Stimulated activated CD4-positive, alpha-beta T cell treated with anti-CD3 and anti-CD28 coated beads, Interleukin-1b, Interleukin-23, amount 100 ng/mL, for 4 hours (primary cell): ENCODE results near the gene C16orf95.

Experiments used
- DNase-seq, 2 donors: peaks; one replicate each; pipeline ENCODE4 v3.0.0-alpha.2; 2020; ENCODE audit warnings: low read depth in 2 of 2

The C16orf95 gene

DNA sequence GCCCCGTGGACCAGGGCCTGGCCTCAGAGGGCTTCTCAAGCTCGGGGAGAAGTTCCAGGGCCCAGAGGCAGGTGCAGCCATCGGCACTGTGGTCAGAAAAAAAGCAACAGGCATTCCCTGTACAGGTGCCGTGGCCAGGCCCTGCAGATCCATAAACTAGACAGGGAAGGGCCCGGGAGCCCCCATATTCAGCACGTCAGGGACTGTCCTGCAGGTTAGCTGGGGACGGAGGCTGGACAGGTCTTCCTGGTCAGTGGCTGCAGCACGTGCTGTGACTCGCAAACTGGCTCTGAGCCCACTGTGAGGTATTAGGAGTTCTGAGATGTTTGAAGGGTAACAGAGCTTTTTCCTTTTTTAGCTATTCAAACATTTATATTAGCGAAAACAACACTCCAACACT lies 15.0 kb upstream of the C16orf95 start:
- no peak for DNase-seq

DNA sequence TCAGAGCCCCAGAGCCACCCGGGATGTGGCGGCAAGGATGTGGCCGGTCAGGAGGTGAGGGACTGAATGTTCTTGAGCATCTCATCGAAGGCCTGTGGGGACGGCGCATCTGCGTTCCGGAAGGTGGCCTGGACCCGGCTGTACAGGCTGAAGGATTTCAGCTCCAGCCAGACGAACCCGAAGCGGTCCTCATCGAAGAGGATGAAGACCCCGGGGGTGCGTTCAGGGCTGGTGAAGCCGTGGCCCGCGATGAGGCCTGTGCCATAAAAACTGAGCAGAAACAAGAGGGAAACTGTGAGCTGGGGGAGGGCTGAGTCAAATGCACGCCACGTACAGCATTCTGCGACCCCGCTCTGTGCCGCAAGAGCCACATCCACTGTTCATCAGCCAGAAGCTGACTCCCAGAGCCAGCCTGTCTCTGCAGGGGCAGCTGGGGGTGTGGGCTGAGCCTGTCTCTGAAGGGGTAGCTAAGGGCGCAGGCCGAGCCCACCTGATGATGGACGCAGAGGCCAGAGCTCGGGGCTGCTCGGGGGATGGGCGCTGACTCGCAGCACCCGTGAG lies 14.1 kb upstream of the C16orf95 start:
- DNase-seq, result no peak

DNA sequence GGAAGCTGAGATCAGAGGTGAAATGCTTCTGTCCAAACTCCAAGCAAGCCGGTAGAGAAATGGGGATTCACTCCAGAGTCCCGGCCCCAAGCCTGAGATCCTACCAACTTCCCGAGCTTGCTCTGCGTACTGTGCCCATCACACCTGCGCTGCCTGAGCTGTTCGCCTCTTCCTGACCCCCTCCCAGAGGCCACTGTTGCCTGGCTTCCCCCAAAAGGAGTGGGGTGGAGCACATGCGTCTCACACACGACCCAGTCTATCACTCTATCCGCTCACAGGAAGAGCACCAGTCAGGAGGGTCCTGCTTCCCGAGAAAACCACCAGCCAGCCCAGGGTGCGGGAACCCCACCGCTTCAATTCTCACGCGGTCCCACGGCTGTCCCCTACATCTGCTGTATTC lies 13.5 kb upstream of the C16orf95 start:
- DNase-seq, result no peak

DNA sequence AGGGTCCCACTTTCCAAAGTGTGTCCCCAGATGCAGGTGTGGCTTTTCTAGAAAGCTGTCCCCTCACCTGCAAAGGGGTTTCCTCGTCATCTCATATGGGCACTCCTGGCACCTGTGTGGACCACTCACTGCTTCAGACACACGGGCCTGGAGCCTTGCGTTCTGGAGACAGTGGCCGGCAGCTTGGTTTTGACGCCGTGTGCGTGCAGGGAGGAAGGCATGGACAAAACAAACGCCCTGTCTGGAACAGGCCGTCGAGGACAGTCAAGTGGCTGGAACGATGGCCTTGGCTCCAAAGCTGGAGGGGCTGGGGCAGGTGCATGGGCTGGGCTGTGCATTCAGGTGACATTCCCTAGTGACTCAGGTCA lies 13.0 kb upstream of the C16orf95 start:
- DNase-seq, result no peak

DNA sequence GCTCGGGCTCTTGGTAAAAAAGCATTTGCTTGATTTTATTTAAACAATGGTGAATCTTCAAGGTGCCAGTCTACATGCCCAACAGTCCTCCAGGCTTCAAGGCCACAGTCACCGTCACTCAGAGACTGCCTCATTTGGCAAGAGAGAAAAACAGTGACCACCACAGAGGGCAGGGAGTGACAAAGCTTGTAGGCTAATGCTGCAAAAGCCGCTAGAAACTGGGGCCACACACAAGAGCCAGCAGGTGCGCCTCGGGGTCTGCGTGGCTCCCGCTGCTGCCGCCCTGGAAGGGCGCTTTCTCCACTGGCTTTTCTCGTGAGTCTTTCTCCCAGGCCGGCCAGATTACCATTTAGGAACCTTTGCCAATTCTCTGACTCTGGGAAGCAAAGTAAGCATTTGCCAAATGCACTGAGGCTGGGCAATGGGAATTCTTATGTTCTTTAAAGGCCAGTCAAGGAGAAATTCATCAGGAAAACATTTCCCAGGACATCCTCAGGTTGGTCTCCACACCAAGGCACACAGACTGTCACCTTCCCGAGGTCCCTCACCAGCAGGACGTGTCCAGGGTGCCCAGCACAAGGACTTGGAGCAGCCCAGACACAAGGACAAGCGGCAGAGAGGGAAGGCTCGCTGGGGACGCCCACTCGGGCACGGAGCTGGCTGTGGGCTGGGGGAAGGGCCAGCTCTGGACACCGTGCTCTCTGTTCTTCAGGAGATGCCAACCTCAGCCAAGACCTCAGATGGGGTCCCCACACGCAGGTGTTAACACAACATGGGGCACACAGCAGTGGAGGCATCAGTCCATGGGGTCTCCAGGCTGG lies 12.5 kb upstream of the C16orf95 start:
- DNase-seq, result no peak

DNA sequence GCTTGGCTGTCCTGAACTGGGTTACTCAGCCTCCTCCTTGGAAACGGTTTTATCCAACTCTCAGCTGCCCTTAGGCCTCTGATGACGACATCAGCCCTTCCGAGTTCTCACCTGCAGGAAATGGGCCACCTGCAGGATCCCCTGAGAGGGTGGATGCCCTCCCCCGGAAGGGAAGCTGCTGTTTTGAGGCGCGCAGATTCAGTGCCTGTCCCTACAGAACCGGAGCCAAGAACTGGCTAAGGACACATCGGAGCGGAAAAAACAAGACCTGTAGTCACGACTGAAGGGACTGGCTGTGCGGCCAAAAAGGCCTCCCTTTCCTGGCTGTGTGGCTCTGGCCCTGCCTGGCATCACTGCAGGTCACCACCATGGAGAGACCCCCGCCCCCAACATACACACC lies 11.7 kb upstream of the C16orf95 start:
- DNase-seq, result no peak

DNA sequence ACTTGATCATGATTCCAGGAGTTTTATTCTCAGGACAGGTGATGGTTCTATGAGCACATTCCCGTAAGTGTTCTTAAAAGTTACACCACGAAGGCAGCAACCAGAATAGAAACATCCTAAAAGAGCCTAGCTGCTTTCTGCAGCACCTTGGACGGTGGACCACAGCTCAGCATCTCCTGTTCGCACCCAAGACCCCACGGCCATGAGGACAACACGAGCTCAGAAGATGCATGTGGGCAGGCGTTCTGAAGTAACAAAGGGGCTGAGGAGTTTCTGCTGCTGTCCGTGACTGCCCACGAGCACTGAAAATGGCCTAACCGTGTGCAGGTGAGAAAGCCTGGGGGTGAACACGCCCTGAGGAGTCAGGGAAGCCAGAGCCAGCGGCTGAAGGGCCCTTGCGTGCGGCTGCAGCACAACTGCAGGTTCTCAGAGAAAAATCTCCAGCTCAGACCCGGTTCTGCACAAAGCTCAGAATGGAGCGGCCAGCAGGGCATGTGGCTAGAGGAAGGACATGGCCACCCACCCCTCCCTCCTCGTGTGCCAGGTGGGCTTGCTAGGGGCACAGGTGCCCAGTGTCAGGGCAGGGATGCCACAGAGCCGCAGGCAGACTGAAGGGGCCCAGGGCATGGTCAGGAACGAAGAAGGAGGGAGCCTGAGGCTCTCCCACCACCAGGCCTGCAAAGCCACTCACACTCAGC lies 10.8 kb upstream of the C16orf95 start:
- no peak for DNase-seq

DNA sequence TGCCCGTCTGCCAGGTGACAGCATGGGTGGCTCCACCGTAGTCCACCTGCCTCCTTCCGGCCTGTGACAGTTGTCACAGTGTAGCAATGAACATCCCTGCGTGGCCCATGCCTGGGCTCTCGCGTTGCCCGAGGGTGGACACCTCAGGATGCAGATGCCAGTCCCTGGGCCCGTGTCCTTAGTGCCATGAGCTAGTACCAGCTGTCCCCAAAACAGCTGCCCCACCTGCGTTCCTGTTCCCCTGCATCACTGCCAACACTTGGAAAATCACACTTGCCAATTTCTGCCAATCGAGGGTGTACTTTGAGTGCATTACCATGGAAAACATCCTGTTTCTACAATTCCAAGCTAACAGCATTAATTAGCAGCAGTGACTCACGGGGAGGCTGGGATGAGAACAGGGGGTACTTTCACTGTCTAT lies 9.0 kb upstream of the C16orf95 start:
- DNase-seq, result no peak

DNA sequence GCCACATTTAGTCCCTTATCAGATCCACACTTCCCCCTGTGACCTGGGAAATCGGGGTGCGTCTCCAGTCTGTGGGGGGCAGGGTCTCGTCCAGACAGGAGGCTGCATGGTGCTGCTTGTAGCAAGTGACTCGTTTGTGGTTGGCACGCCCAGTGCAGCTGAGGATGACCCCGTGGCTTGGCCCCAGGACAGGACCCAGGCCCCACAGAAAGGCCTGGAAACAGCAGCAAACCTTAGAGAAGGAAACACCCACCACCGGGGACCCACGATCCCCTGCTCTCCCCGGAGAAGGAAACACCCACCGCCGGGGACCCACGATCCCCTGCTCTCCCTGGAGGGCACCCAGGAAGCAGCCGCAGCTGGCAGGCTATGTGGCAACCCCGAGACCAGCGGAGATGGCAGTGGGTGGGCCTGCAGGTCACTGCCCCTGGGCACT lies 8.2 kb upstream of the C16orf95 start:
- no peak for DNase-seq

DNA sequence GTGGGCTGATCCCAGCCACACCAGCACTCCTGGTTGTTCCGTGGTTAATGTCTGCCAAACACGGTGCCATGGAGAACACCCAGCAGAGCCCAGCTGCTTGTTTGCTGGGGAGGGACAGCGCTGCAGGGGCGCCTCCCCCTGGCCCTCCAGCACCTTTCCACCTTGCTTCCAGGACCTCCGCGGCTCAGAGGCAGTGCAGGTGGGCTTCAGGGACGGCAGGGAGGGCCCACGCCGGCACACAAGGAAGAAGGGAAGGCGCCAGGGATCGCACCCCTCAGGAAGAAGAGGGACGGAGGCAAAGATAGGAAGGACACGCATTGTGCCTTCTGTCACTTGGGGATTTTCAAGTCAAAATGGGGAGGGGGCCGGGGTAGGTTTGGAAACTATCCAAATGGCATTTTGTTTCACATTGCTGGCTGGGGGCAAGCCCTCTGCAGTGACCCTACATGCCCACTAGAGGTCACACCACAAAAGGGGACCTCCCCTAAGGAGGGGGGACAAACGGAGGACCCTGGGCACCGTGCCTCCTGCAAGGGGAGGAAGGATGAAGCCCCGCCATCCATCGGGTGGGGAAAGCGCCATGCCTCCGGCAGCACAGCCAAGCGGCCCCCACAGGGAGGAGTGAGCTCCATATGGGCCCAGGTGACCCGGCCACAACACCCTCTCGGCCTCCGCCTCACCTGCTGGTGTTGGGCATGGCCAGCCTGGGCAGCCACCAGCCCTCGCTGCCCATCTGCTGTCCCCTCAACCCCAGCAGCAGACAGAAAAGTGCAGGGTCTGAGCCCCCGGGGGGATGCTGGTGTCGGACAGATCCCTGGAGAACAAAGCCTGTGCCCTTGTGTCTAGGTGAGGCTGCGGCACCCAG lies 7.5 kb upstream of the C16orf95 start:
- DNase-seq, result peak; percentile 23 to 34

DNA sequence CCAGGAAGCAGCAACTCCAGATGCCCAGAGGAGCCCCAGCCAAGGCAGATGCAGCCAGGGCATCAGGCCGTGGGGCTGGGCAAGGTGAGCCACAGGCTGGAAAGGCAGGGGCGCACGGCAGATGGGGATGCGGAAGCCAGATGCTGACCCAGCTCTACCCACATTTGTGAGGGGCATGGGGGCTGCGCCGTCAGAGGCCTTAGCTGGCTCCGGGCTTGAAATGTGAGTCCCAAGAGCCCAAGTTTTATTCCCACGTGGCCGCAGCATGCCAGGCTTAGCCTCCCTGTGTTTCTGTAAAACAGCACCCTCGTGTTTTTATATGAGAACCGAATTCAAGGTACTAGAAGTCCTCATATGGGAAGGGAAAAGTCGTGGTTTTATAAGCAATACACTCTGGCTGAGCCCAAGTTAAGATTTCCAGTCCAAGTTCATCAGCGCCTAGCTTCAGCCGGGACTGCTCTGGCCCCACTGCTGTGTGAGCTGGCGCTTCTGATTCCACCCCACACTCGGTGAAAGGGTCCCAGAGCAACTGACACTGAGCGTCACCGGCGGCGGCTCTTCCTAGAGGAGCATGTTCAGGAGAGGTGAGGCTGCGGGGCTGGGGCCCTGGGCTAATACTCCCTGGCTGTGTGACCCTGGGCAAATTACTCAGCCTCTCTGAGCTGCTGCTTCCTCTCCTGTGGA lies 6.7 kb upstream of the C16orf95 start:
- no peak for DNase-seq

DNA sequence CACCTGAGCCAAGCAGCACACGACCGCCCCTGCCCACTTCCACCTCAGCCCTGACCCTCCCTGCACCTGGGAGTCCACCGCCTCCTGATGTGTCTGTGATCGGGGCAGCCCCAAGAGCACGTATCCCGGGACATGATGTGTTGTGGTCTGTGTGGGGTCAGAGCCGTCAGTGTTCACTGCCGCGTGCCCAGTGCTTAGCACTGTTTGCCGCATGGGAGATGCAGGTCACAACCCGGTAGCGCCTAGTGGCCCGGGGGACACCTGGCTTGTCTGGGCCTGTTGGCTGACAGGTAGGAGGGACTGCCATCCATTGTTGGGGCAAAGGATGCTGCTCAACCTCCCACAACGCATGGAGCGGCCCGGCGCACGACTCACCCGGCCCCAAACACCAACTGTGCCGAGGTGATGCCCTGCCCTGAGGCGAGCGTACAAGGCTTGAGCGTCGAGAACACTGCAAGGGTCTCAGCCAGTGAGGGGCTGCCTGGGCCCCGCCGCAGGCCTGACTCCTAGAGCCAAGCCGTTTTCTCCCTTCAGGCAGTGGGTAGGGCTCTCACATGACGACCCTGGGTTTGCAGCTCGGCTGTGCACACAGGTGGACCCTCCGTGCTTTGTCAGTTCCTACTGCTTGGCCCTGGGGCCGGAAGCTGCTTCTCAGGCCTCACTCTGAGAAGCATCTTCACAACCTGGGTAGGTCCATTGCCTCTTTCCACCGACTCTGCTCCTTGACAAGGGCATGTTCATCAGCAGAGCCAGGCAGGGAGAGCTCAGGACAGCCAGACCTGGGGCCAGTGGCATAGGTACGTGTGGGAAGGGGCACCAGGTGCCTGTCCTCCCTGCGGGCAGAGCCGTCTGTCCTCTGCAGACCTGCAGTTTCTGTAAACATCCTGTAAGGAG lies 5.9 kb upstream of the C16orf95 start:
- no peak for DNase-seq

DNA sequence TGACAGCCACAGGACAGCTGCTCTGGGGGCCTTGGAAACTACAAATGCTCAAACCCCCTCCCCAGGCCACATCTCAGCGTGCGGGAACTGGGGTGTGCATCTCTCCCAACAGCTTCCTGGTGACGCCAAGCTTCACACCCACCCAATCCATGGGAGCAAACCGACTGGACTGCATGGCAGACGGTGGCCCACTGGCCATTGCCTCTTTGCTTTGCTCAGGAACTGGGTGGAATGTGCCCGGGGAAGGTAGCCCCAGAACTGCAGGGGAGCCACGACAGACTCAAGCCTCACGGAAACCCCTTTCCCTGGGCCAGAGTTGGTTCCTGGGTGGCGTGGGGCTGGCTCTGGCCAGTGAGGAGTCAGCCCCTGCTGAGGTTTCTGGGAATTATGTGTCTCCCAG lies 5.2 kb upstream of the C16orf95 start:
- DNase-seq, result no peak

DNA sequence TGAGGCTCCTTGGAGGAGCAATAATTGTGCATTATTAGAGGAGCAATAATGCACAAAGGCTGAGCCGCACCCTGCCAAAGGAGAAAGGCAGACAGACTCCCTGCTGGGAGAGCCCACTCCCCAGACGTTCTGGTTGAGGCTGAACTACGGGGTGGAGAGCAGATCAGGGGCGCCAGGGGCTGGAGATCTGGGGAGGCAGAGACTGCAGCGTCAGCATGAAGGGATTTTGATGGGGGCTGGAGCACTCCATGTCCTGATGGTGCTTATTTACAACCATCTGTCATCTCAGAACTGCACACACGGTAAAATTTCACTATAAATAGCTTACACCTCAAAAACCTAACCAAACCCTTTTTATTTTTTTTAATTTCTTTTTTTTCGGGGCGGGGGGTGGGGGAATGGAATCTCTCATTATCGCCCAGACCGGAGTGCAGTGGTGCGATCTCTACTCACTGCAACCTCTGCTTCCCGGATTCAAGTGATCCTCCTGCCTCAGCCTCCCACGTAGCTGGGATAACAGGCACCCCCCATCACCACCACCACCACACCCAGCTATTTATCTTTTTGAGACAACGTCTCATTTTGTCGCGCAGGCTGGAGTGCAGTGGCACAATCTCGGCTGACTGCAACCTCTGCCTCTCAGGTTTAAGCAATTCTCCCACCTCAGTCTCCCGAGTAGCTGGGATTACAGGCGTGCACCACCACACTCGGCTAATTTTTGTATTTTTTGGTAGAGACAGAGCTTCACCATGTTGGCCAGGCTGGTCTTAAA lies 4.3 kb upstream of the C16orf95 start:
- DNase-seq, result no peak

DNA sequence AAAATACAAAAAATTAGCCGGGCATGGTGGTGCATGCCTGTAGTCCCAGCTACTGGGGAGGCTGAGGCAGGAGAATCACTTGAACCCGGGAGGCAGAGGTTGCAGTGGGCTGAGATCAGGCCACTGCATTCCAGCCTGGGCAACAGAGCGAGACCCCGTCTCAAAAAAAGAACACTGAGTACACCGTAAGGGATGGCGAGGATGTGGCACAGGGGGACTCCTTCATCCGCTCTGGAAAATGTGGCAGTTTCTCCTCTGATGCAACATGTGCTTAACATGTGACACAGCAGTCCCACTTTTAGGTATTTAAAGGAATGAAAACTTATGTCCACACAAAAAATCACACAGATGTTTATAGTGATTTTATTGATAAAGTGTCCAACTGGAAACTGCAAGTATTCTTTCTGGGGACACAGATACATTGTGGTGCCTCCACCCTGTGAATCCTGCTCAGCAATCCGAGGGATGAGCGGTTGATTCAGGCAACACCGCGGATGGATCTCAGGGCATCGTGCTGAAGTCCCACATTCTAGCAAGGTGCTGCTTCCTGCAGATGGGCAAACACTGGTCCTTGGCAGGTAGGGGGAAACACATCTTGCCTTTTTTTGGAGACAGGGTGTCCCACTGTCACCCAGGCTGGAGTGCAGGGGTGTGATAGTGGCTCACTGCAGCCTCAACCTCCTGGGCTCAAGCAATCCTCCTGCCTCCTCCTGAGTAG lies 3.5 kb upstream of the C16orf95 start:
- DNase-seq, result no peak

DNA sequence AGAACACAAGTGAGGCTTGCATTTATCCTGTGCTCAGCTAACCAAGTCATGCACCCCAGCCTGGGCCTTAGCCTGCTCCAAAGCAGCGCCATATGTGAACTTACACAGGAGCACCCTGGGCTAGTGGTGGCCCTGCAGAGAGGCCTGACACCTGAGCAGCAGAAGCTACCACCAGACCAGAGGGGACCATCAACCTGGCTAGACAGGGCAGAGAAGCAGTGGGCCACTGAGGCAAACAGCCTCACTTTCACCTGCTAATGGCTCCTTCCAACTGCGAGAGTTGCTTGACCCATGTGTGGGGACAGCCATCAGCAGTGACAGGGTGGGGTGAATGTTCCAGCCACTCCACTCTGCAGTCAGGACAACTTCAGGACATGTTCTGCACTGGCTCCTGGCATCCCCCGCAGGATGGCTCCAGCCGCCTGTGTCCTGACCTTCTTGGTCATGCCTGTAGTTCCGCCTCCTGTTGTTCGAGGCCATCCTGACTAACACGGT lies 2.9 kb upstream of the C16orf95 start:
- DNase-seq, result no peak

DNA sequence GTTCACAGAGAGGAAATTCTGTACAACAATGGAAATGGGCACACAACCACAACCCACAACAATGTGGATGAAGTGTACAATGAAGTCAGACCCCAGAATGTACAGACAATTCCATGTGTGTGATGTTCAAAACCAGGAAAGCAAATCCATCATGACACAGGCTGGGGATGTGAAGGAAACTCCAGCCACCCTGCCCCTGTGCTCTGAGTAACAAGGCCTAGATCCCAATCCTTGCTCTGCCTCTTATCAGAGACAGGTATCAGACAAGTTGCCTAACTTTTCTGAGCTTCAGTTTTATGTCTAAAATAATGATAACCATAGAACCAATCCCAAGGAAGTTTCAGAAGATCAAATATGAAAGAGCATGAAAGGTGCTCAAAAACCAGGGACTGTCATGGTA lies 1.8 kb upstream of the C16orf95 start:
- DNase-seq, result no peak

DNA sequence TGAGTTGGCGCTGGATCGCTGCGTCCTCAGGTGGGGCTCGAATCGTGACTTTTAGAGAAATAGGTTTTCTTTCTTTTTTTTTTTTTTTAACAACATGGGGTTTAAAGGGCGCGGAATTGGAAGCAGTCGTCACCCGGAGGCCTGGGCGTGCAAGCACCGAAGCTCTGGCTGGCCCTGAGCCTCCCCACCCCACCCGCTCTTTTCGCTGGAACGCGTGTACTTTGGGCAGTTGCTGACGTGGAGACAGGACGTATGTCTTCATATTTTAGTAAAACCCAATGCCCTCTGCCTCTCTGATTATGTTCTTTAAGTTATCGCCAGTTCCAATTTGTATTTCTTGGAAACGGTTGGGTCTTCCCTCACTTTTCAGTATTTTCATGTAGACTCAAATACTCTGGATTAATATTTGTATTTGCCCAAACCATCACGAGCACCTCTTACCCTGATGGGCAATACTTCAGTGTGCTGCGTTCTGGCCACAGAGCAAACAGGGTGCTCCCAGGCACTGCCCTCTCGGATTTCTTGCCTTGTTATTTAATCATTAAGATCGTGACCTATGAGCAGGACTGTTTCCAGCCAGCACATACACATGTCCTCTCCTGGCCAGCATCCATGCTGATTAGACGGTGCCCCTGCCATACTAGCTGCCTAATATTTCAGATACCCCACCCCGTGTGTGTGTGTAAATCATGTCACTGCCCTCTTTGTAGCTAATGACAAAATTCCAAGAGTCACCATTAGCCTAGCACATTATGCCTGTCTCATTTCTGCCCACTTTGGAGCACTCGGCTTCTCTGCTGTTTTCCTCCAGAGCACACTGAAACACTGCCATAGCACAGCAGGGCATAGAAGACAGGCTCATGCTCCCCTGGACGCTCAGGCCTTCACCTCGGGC lies 805 bp upstream of the C16orf95 start:
- peak in 1 of 2 donors; percentile 12 for DNase-seq
